Peyer's patch (tissue), 4 donors: Measurements from ENCODE around the gene SHANK1.

Experiments used
- POLR2A ChIP-seq, 2 donors: fragments of 450-650 bp; IDR thresholded peaks; one replicate each; pipeline ENCODE4 v1.5.1; 2017; ENCODE audit warnings: antibody characterized with exemption in 2 of 2, mild to moderate bottlenecking in 2 of 2, moderate library complexity in 2 of 2
- TF ChIP-seq, protein P1 (sequence below), 6 experiments: fragments of 450-650 bp in 4 of 6; fragments of 200-600 bp in 2 of 6; sonication (generic) in 1 of 6; IDR thresholded peaks; one replicate each; pipeline ENCODE4 v1.5.1; 2017 to 2019; ENCODE audit warnings: antibody characterized with exemption in 6 of 6, mild to moderate bottlenecking in 3 of 6, moderate library complexity in 1 of 6

DNA sequence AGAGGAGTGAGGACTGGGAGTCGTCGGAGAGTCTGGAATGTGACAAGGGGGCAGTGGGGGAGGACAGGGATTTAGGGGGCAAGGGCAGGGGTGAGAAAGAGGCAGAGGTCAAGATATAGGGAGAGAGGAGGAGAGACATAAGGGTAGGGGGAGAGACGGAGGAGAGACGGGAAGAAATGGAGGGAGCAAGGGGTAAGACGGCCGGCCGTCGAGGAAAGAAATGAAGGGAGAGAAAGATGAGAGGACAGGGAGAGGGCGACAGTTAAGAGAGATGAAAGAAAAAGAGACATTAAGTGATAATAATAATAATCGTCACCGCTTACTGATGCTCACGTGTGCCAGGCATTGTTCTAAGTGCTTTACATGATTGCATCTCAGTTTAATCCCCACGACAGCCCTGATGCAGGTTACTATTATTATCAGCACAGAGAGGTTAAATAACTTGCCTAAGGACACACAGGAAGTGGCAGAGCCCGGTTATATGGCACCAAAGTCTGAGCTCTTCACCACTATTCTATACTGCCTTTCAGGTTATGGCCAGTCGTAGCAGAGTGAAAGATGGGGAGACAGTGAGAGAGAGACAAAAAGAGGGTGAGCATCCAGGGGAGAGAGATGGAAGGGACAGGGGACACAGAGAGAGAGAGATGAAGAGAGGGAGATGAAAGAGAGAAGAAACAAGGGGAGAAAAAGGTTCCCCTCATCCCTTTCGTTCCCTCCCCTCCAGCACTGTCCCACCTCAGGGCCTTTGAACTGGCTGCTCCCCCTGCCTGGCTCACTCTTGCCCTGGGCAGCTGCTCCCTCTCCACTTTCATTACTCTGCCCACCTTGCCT lies 56.7 kb downstream of the SHANK1 start:
- TF ChIP-seq, protein P1, sequence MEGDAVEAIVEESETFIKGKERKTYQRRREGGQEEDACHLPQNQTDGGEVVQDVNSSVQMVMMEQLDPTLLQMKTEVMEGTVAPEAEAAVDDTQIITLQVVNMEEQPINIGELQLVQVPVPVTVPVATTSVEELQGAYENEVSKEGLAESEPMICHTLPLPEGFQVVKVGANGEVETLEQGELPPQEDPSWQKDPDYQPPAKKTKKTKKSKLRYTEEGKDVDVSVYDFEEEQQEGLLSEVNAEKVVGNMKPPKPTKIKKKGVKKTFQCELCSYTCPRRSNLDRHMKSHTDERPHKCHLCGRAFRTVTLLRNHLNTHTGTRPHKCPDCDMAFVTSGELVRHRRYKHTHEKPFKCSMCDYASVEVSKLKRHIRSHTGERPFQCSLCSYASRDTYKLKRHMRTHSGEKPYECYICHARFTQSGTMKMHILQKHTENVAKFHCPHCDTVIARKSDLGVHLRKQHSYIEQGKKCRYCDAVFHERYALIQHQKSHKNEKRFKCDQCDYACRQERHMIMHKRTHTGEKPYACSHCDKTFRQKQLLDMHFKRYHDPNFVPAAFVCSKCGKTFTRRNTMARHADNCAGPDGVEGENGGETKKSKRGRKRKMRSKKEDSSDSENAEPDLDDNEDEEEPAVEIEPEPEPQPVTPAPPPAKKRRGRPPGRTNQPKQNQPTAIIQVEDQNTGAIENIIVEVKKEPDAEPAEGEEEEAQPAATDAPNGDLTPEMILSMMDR (IDR thresholded peaks at IDR 0.05), result no peak
- no peak for TF ChIP-seq POLR2A (IDR thresholded peaks at IDR 0.05)
